Activated B cell treated with CpG ODN at 0.5 μM for 24 hours (primary cell): Measurements from ENCODE around the gene ZNF598. TPM values are rescaled to one million over a fixed set of nuclear protein-coding genes. Genes with fewer than 3 reads are reported as not detected.

ENCODE experiments used
- ATAC-seq: fragments of 200-7000 bp; cut with Tn5 transposase; one replicate; pipeline ENCODE4 v1.10.0; 2021; ENCODE audit warnings: low read depth, mild to moderate bottlenecking, moderate library complexity
- CTCF ChIA-PET: fragments of 350-600 bp; sonication (Branson Sonifier 250); formaldehyde crosslinking; loops from one replicate; lab custom pipeline; 2021; ENCODE audit warnings: antibody characterized with exemption; lab: Charles Lee
- POLR2A ChIA-PET: fragments of 350-600 bp; sonication (Branson Sonifier 250); formaldehyde crosslinking; loops from one replicate; lab custom pipeline; 2021; ENCODE audit warnings: antibody characterized with exemption; lab: Charles Lee
- DNase-seq: peaks from one replicate; pipeline ENCODE4 v3.0.0; 2022
- H3K27ac Mint-ChIP-seq: one replicate; pipeline ENCODE4 v1.8.0; 2020; ENCODE audit warnings: mixed read lengths
- H3K27me3 Mint-ChIP-seq: one replicate; pipeline ENCODE4 v1.8.0; 2021; ENCODE audit warnings: mixed read lengths
- H3K36me3 Mint-ChIP-seq: one replicate; pipeline ENCODE4 v1.8.0; 2021; ENCODE audit warnings: low read depth, mixed read lengths
- H3K4me1 Mint-ChIP-seq: one replicate; pipeline ENCODE4 v1.8.0; 2021; ENCODE audit warnings: mixed read lengths
- H3K4me3 Mint-ChIP-seq: one replicate; pipeline ENCODE4 v1.8.0; 2020; ENCODE audit warnings: mild to moderate bottlenecking, mixed read lengths
- H3K9me3 Mint-ChIP-seq: one replicate; pipeline ENCODE4 v1.8.0; 2020; ENCODE audit warnings: mixed read lengths
- CTCF ChIP-seq: fragments of 200-600 bp; IDR thresholded peaks from one replicate; pipeline ENCODE4 v1.8.0; 2022; ENCODE audit warnings: antibody characterized with exemption, mild to moderate bottlenecking
- intact Hi-C: fragments of 100-400 bp; cut with micrococcal nuclease; formaldehyde crosslinking; loops from one replicate; pipeline ENCODE4 v1.15.1; 2024
- total RNA-seq: library from RNA; stranded (reverse); gene quantifications from 2 replicates; pipeline ENCODE4 v1.2.3, GENCODE V29; 2022

The ZNF598 gene
- total RNA-seq, 1 donor from 2014 or later = 59.3 TPM

- Mint-ChIP-seq H3K9me3 (no peaks in the 10 kb centered on the region), H3K27me3 (no peaks in the 10 kb centered on the region), H3K4me1 (peaks cover 29% of the 10 kb centered on the region), H3K4me3 (peak overlapping the region; percentile 82), H3K27ac (peak overlapping the region; percentile 88), H3K36me3 (peaks cover 13% of the 10 kb centered on the region)
- TF ChIP-seq CTCF = no peak
- intact Hi-C loops = loop anchor here (5.0 kb wide), 1 partner anchor 379 kb away; the partner anchor contains the start of genes CRAMP1 and IFT140
- CTCF ChIA-PET = interaction anchor here (0.9 to 1.1 kb wide), 2 partner anchors 14 to 149 kb away, joined by 3 read pairs; no protein-coding TSS in a partner anchor
- peak; percentile 54 for ATAC-seq
- POLR2A ChIA-PET = interaction anchor here (0.6 to 21.9 kb wide), 20 partner anchors 10 to 892 kb away, joined by 3 to 351 read pairs (median 4); partner anchors contain the start of genes EME2, FLYWCH2, MLST8 and MRPS34
- peak; percentile 57 for DNase-seq
Measured at GRCh38 chr16:1991135-1991551, 18.5 kb downstream of the ZNF598 start.

- intact Hi-C loops = loop anchor here (5.0 kb wide), 1 partner anchor 378 kb away; the partner anchor contains the start of genes CRAMP1 and IFT140
- H3K4me3 Mint-ChIP-seq = peak overlapping the region; percentile 82
- ATAC-seq = no peak
Measured at GRCh38 chr16:1990351-1991134, 19.1 kb downstream of the ZNF598 start.

GRCh38 chr16:1990101-1990350, 19.6 kb downstream of the ZNF598 start:
- H3K4me3 Mint-ChIP-seq = no peak overlapping the region
- H3K4me1 Mint-ChIP-seq = peaks cover 32% of the 10 kb centered on the region
- TF ChIP-seq CTCF = no peak
- H3K27me3 Mint-ChIP-seq = no peaks in the 10 kb centered on the region
- no peak overlapping the region for H3K27ac Mint-ChIP-seq
- ChIA-PET CTCF (no interaction called here), POLR2A (interaction anchor here (1.2 to 21.9 kb wide), 10 partner anchors 9 to 225 kb away, joined by 3 to 351 read pairs (median 14); partner anchors contain the start of genes MLST8, MSRB1, NDUFB10 and NOXO1)
- no peak for DNase-seq
- no peak for ATAC-seq
- intact Hi-C loops = loop anchor here (5.0 kb wide), 1 partner anchor 378 kb away; the partner anchor contains the start of genes CRAMP1 and IFT140
- H3K36me3 Mint-ChIP-seq = peaks cover 16% of the 10 kb centered on the region
- no peaks in the 10 kb centered on the region for H3K9me3 Mint-ChIP-seq

More at GRCh38 chr16:1990351-1991134, 19.1 kb downstream of the ZNF598 start:
- POLR2A ChIA-PET = interaction anchor here (0.6 to 21.9 kb wide), 19 partner anchors 9 to 892 kb away, joined by 3 to 351 read pairs (median 5); partner anchors contain the start of genes EME2, FLYWCH2, MLST8 and MRPS34
- DNase-seq = peak; percentile 64
- CTCF ChIA-PET = interaction anchor here (0.9 kb wide), 1 partner anchor 150 kb away, joined by 3 read pairs; no protein-coding TSS in a partner anchor
- H3K9me3 Mint-ChIP-seq = no peaks in the 10 kb centered on the region
- peaks cover 18% of the 10 kb centered on the region for H3K36me3 Mint-ChIP-seq
- no peaks in the 10 kb centered on the region for H3K27me3 Mint-ChIP-seq
- H3K27ac Mint-ChIP-seq = peak overlapping the region; percentile 88
- no peak for TF ChIP-seq CTCF
- H3K4me1 Mint-ChIP-seq = peaks cover 29% of the 10 kb centered on the region

GRCh38 chr16:1989209-1990100, 20.2 kb downstream of the ZNF598 start, which contains the start of gene SYNGR3:
Gene SYNGR3 (plus strand): TSS chr16:1989970. CDS start chr16:1990103, 133 bp downstream.
- CTCF ChIA-PET = interaction anchor here (1.9 kb wide), 1 partner anchor 14 kb away, joined by 4 read pairs; no protein-coding TSS in a partner anchor

More at GRCh38 chr16:1989209-1990100, 20.2 kb downstream of the ZNF598 start, which contains the start of gene SYNGR3:
- no peak for TF ChIP-seq CTCF
- intact Hi-C loops = loop anchor here (5.0 kb wide), 1 partner anchor 377 kb away; the partner anchor contains the start of genes CRAMP1 and IFT140
- POLR2A ChIA-PET = interaction anchor here (0.7 to 21.9 kb wide), 8 partner anchors 8 to 226 kb away, joined by 3 to 351 read pairs (median 10); partner anchors contain the start of genes MLST8, NDUFB10, NOXO1 and PGP
- H3K36me3 Mint-ChIP-seq = peaks cover 16% of the 10 kb centered on the region
- peaks cover 38% of the 10 kb centered on the region for H3K4me1 Mint-ChIP-seq
- H3K4me3 Mint-ChIP-seq = peak within 1 kb of the TSS; percentile 82
- ATAC-seq (no peak), DNase-seq (peak; percentile 38)
- no peaks in the 10 kb centered on the region for H3K27me3 Mint-ChIP-seq
- no peaks in the 10 kb centered on the region for H3K9me3 Mint-ChIP-seq
- peak within 1 kb of the TSS; percentile 88 for H3K27ac Mint-ChIP-seq
